ENCODE measurements around the gene FAM181B.

Gene FAM181B

DNA sequence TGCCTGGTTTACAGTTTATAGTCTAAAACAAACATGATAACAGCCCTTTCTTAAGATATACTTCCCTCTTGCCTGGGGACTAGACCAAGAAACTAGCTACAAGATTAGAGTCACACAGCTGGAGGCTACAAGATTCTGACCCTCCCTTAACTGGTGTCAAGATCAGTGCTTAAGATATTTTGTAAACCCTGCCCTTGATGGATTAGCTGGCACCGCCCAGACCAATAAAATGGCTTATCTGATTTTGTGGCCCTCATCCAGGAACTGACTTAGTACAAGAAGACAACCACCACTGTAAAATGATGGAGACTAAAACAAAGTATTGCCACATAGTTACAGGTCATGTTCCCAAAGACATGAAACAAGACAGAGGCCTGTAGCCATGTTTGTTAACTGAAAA lies 53.4 kb downstream of the FAM181B start:
- no peak for DNase-seq
